Endothelial cell (in vitro differentiated cells): ENCODE measurements around the gene APEH. TPM values are rescaled to one million over a fixed set of nuclear protein-coding genes. Genes with fewer than 3 reads are reported as not detected.
A peak's percentile ranks its signal among the peaks of the same experiment; 100 is the strongest.

Experiments used
- DNase-seq: peaks from one replicate; pipeline ENCODE4 v3.0.0; 2021; ENCODE audit warnings: low spot score
- H3K27ac Mint-ChIP-seq: one replicate; pipeline ENCODE4 v1.8.0; 2021; ENCODE audit warnings: mixed read lengths, inconsistent platforms; ENCODE audit not compliant: unreplicated experiment
- H3K27me3 Mint-ChIP-seq: one replicate; pipeline ENCODE4 v1.8.0; 2021; ENCODE audit warnings: mild to moderate bottlenecking, moderate library complexity, mixed read lengths, inconsistent platforms; ENCODE audit not compliant: unreplicated experiment
- H3K36me3 Mint-ChIP-seq: one replicate; pipeline ENCODE4 v1.8.0; 2021; ENCODE audit warnings: mild to moderate bottlenecking, low read depth, mixed read lengths, inconsistent platforms; ENCODE audit not compliant: unreplicated experiment
- H3K4me1 Mint-ChIP-seq: one replicate; pipeline ENCODE4 v1.8.0; 2021; ENCODE audit warnings: mild to moderate bottlenecking, mixed read lengths, inconsistent platforms; ENCODE audit not compliant: unreplicated experiment
- H3K4me3 Mint-ChIP-seq: one replicate; pipeline ENCODE4 v1.8.0; 2021; ENCODE audit warnings: mild to moderate bottlenecking, mixed read lengths, inconsistent platforms; ENCODE audit not compliant: unreplicated experiment
- H3K9me3 Mint-ChIP-seq: one replicate; pipeline ENCODE4 v1.8.0; 2021; ENCODE audit warnings: mixed read lengths, inconsistent platforms; ENCODE audit not compliant: unreplicated experiment
- total RNA-seq: library from RNA; stranded (reverse); fragmentation: NEBNext Ultra II Directional; extraction: Animal tissue kit (Norgen Biotek cat#: 25700); gene quantifications from one replicate; pipeline ENCODE4 v1.2.1, GENCODE V29; 2021; ENCODE audit not compliant: unreplicated experiment
- TF ChIP-seq, protein P1 (sequence below): fragments of 200-600 bp; sonication (generic); IDR thresholded peaks from one replicate; pipeline ENCODE4 v1.5.0; 2021; ENCODE audit warnings: antibody characterized with exemption; ENCODE audit not compliant: unreplicated experiment

APEH gene
- total RNA-seq, 1 donor from 2014 or later: 71.1 TPM

DNA sequence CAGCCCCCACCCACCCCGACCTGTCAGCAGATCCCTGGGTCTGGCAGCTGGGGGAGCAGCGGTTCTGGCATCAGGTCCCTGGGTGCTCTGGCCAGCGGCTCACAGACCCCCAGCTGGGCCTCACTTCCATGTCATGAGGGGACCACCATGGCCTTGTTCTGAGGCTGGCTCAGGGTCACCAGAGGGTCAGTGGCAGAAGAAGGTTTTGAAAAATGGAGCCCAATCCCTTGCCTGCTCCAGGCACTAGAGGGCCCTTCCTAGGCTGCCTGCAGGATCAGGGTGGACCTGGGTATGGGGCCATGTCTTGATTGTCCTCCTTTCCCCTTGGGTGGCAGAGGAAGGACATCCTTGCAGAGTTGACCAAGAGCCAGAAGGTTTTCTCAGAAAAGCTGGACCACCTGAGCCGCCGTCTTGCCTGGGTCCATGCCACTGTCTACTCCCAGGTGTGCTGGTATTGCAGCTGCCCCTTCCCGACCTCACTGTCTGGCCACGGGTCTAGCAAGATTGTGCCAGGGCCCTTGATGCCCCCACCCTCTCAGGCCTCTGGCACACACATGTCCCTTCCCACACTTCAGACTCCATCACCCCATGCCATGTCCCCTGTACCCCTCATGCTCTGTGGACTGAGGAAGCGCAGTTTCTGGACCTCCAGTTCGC, 32.4 kb downstream of the APEH start:
- H3K27me3 Mint-ChIP-seq: peaks cover 9% of the 10 kb centered on the region
- H3K27ac Mint-ChIP-seq: no peak overlapping the region
- no peak for DNase-seq
- TF ChIP-seq, protein P1, sequence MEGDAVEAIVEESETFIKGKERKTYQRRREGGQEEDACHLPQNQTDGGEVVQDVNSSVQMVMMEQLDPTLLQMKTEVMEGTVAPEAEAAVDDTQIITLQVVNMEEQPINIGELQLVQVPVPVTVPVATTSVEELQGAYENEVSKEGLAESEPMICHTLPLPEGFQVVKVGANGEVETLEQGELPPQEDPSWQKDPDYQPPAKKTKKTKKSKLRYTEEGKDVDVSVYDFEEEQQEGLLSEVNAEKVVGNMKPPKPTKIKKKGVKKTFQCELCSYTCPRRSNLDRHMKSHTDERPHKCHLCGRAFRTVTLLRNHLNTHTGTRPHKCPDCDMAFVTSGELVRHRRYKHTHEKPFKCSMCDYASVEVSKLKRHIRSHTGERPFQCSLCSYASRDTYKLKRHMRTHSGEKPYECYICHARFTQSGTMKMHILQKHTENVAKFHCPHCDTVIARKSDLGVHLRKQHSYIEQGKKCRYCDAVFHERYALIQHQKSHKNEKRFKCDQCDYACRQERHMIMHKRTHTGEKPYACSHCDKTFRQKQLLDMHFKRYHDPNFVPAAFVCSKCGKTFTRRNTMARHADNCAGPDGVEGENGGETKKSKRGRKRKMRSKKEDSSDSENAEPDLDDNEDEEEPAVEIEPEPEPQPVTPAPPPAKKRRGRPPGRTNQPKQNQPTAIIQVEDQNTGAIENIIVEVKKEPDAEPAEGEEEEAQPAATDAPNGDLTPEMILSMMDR: no peak
- H3K36me3 Mint-ChIP-seq: peaks cover 7% of the 10 kb centered on the region
- peaks cover 26% of the 10 kb centered on the region for H3K4me1 Mint-ChIP-seq
- H3K9me3 Mint-ChIP-seq: no peaks in the 10 kb centered on the region
- no peak overlapping the region for H3K4me3 Mint-ChIP-seq

DNA sequence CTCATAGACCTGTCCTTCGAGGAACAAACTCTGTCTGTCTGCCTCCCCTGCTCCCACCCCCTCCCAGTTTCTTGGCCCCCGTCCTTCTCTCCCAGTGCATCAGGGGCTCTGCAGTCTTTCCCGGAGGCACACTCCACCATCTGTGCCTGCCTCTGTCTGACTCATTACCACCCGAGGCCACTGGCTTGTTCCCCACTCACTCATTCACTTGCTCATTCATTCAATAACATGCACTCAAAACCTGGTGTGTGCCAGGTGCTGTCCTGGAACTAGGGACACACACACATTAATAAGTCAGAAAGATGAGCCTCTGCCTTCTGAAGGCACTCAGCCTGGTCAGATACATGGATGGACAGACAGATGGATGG, 32.9 kb downstream of the APEH start:
- DNase-seq: no peak
- H3K27me3 Mint-ChIP-seq: peaks cover 9% of the 10 kb centered on the region

DNA sequence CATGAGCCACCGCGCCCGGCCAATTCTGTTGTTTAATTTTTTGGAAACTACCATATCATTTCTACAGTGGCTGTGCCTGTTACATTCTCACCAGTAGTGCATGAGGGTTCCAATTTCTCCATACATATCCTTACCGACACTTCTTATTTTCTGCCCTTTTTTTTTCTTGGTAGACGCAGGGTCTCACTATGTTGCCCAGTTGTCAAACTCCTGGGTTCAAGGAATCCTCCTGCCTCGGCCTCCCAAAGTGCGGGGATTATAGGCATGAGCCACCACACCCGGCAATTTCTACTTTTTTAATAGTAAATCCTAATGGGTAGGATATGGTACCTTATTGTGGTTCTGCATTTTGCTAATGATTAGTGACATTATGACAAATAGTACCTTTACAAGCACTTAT, 35.7 kb downstream of the APEH start:
- Mint-ChIP-seq H3K4me3 (peak overlapping the region; percentile 4), H3K27me3 (no peaks in the 10 kb centered on the region), H3K4me1 (peaks cover 15% of the 10 kb centered on the region), H3K9me3 (no peaks in the 10 kb centered on the region), H3K36me3 (peaks cover 7% of the 10 kb centered on the region), H3K27ac (no peak overlapping the region)
- DNase-seq: no peak
- TF ChIP-seq, protein P1: no peak

More for the DNA sequence above, 32.9 kb downstream of the APEH start:
- Mint-ChIP-seq H3K9me3 (no peaks in the 10 kb centered on the region), H3K4me1 (peaks cover 26% of the 10 kb centered on the region), H3K4me3 (peak overlapping the region; percentile 72), H3K27ac (peak overlapping the region; percentile 58), H3K36me3 (peaks cover 7% of the 10 kb centered on the region)
- TF ChIP-seq, protein P1: no peak

DNA sequence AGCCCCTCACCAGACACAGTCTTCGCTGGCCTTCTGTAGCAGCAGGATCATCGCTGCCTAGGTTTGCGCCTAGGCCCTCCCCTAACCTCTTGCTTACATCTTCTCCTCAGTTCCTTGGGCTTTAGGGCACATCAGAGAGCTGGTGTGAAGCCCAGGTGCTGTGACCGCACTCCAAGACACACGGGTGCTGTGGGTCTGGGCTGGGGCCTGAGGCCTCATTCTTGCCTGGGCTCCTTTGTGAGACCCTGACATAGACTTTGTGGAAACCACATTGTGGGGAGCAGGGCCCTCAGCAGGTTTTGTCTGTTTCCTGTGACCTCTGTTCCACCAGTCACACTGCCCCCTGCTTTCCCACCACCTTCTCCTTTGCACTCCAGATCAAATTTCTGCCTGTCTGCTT, 37.3 kb downstream of the APEH start:
- H3K36me3 Mint-ChIP-seq: peaks cover 7% of the 10 kb centered on the region
- no peaks in the 10 kb centered on the region for H3K9me3 Mint-ChIP-seq
- TF ChIP-seq, protein P1: no peak
- H3K27me3 Mint-ChIP-seq: peaks cover 5% of the 10 kb centered on the region
- peaks cover 15% of the 10 kb centered on the region for H3K4me1 Mint-ChIP-seq
- DNase-seq: no peak
- no peak overlapping the region for H3K4me3 Mint-ChIP-seq
- no peak overlapping the region for H3K27ac Mint-ChIP-seq

DNA sequence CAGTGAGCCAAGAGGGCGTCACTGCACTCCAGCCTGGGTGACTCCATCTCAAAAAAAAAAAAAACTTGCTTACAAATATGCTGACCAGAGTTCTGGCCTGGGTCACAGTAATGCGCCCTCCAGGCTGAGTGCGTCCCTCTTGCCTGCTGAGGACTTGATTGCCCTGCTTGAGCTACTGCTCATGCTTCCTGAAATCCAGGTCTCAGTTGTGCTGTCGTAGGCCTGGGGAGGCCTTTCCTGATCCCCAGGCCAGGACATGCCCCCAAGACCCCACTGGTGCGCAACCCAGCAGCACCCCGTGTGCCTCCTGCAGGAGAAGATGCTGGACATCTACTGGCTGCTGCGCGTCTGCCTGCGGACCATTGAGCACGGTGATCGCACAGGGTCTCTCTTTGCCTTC, 38.0 kb downstream of the APEH start:
- peak; percentile 2 for DNase-seq
- Mint-ChIP-seq H3K4me3 (no peak overlapping the region), H3K9me3 (no peaks in the 10 kb centered on the region), H3K27ac (no peak overlapping the region), H3K36me3 (peaks cover 2% of the 10 kb centered on the region), H3K27me3 (peaks cover 5% of the 10 kb centered on the region), H3K4me1 (peaks cover 10% of the 10 kb centered on the region)
- TF ChIP-seq, protein P1: no peak
